GM19324 (cell line): ENCODE data around the gene GNA14.
"Not testable (repeated sequence)": the region's sequence is repeated elsewhere in the genome, so short reads cannot be mapped to it uniquely, and the experiment has no call there.

Experiments used
- ATAC-seq: cut with Tn5 transposase; IDR thresholded peaks from one replicate; pipeline ENCODE4 v1.9.1; 2021; ENCODE audit warnings: mild to moderate bottlenecking, moderate library complexity; ENCODE audit not compliant: unreplicated experiment, low FRiP score

GNA14 gene

GRCh38 chr9:77648234-77649108 is at the start of gene GNA14:
Gene GNA14 (minus strand): TSS chr9:77648322. CDS start chr9:77647793, 529 bp downstream.
- no peak for ATAC-seq

GRCh38 chr9:77697238-77697984 is 49.3 kb upstream of the GNA14 start:
- no peak for ATAC-seq

- ATAC-seq, result not testable (repeated sequence)
These were observed 42.6 kb upstream of the GNA14 start for GRCh38 chr9:77690723-77691122.

GRCh38 chr9:77690119-77690518 is 42.0 kb upstream of the GNA14 start:
- ATAC-seq, result not testable (repeated sequence)

GRCh38 chr9:77687737-77688136 is 39.6 kb upstream of the GNA14 start:
- not testable (repeated sequence) for ATAC-seq

- no peak for ATAC-seq
These were observed 32.5 kb upstream of the GNA14 start for GRCh38 chr9:77680581-77680980.

GRCh38 chr9:77679661-77680368 is 31.7 kb upstream of the GNA14 start:
- no peak for ATAC-seq

- no peak for ATAC-seq
These were observed 31.0 kb upstream of the GNA14 start for GRCh38 chr9:77679088-77679487.

GRCh38 chr9:77677957-77678535 is 29.9 kb upstream of the GNA14 start:
- ATAC-seq, result no peak

- no peak for ATAC-seq
These were observed 29.3 kb upstream of the GNA14 start for GRCh38 chr9:77677397-77677796.

- no peak for ATAC-seq
These were observed 26.0 kb upstream of the GNA14 start for GRCh38 chr9:77673941-77674791.

- no peak for ATAC-seq
These were observed 24.1 kb upstream of the GNA14 start for GRCh38 chr9:77672183-77672582.

GRCh38 chr9:77667151-77667550 is 19.0 kb upstream of the GNA14 start:
- no peak for ATAC-seq

- ATAC-seq, result no peak
These were observed 15.6 kb upstream of the GNA14 start for GRCh38 chr9:77663754-77664153.

- ATAC-seq, result no peak
These were observed 13.5 kb upstream of the GNA14 start for GRCh38 chr9:77661566-77662085.

- no peak for ATAC-seq
These were observed 11.8 kb upstream of the GNA14 start for GRCh38 chr9:77659926-77660325.

- no peak for ATAC-seq
These were observed 3.1 kb upstream of the GNA14 start for GRCh38 chr9:77651203-77651602.

GRCh38 chr9:77649109-77649812 is 1.1 kb upstream of the GNA14 start:
- ATAC-seq, result no peak
